SK-N-SH treated with all-trans-retinoic acid at 6 μM for 48 hours (cell line): ENCODE measurements around the gene CRYGA.
"Not testable (repeated sequence)": the region's sequence is repeated elsewhere in the genome, so short reads cannot be mapped to it uniquely, and the experiment has no call there.

Experiments used
- ARNTL ChIP-seq: fragments of 450-650 bp; formaldehyde crosslinking; IDR thresholded peaks from 2 replicates; pipeline ENCODE4 v1.5.0; 2020; ENCODE audit warnings: low read depth, mild to moderate bottlenecking, moderate library complexity, borderline replicate concordance
- CREB5 ChIP-seq: fragments of 250-450 bp; sonication (Bioruptor Pico); IDR thresholded peaks from 2 replicates; pipeline ENCODE4 v1.5.1; 2020; ENCODE audit warnings: low read depth, mild to moderate bottlenecking, moderate library complexity
- CSRNP3 ChIP-seq: fragments of 250-450 bp; sonication (Bioruptor Pico); IDR thresholded peaks from 2 replicates; pipeline ENCODE4 v1.5.1; 2021; ENCODE audit warnings: mild to moderate bottlenecking, moderate library complexity
- OSR1 ChIP-seq: fragments of 250-450 bp; sonication (Bioruptor Pico); IDR thresholded peaks from 2 replicates; pipeline ENCODE4 v1.8.0; 2022; ENCODE audit warnings: moderate library complexity, mild to moderate bottlenecking, inconsistent platforms
- SNAI2 ChIP-seq: fragments of 250-450 bp; sonication (Bioruptor Pico); IDR thresholded peaks from 2 replicates; pipeline ENCODE4 v1.5.0; 2020; ENCODE audit warnings: mild to moderate bottlenecking, moderate library complexity
- TSHZ2 ChIP-seq: fragments of 250-450 bp; sonication (Bioruptor Pico); IDR thresholded peaks from 2 replicates; pipeline ENCODE4 v1.5.0; 2020; ENCODE audit warnings: mild to moderate bottlenecking, moderate library complexity
- ZC3H10 ChIP-seq: fragments of 250-450 bp; sonication (Bioruptor Pico); IDR thresholded peaks from 2 replicates; pipeline ENCODE4 v1.5.1; 2021; ENCODE audit warnings: mild to moderate bottlenecking, moderate library complexity
- ZFP30 ChIP-seq: fragments of 450-650 bp; formaldehyde crosslinking; IDR thresholded peaks from 2 replicates; pipeline ENCODE4 v1.5.0; 2022; ENCODE audit warnings: mild to moderate bottlenecking, moderate library complexity

GRCh38 chr2:208138334-208138733 is 25.1 kb downstream of the CRYGA start:
- not testable (repeated sequence) for TF ChIP-seq OSR1 (CRISPR knock-in tag); ZFP30 (CRISPR knock-in tag); ARNTL (CRISPR knock-in tag); ZC3H10; SNAI2; CREB5 (CRISPR knock-in tag); CSRNP3 (CRISPR knock-in tag); TSHZ2
